ENCODE data around the gene STXBP5L. TPM values are rescaled to one million over a fixed set of nuclear protein-coding genes. Genes with fewer than 3 reads are reported as not detected.
"Not testable (repeated sequence)": the region's sequence is repeated elsewhere in the genome, so short reads cannot be mapped to it uniquely, and the experiment has no call there.

Gene STXBP5L
- total and polyA plus RNA-seq, 4 donors, result not detected

- no peaks in the 10 kb centered on the region for H3K4me1 ChIP-seq (ENCODE audit: control insufficient read depth in 4 of 4, insufficient read depth in 4 of 4, low read length in 3 of 4)
- no peaks in the 10 kb centered on the region for H3K9me3 ChIP-seq (ENCODE audit: control insufficient read depth in 4 of 4, low read length in 3 of 4)
- no peaks in the 10 kb centered on the region for H3K36me3 ChIP-seq (ENCODE audit: control insufficient read depth in 4 of 4, insufficient read depth in 3 of 4, low read depth in 1 of 4, low read length in 3 of 4)
- TF ChIP-seq MAX (IDR thresholded peaks at IDR 0.05) (no peak), TAF1 (conservative IDR thresholded peaks at IDR 0.05) (no peak), RXRA (IDR thresholded peaks at IDR 0.05) (no peak), HNF4G (IDR thresholded peaks at IDR 0.05) (no peak), ZBTB33 (IDR thresholded peaks at IDR 0.05) (no peak), FOXA2 (IDR thresholded peaks at IDR 0.05) (no peak), RAD21 (IDR thresholded peaks at IDR 0.05) (no peak), REST (IDR thresholded peaks at IDR 0.05) (no peak), CTCF (IDR thresholded peaks at IDR 0.05; ENCODE audit: low read depth, low read length, missing input control) (no peak), YY1 (IDR thresholded peaks at IDR 0.05) (no peak), HNF4A (conservative IDR thresholded peaks at IDR 0.05) (no peak), EGR1 (IDR thresholded peaks at IDR 0.05; ENCODE audit: low read depth in 2 of 2) (no peak), JUND (IDR thresholded peaks at IDR 0.05) (no peak)
- no peak overlapping the region for H3K27ac ChIP-seq (ENCODE audit: low read depth in 1 of 2, low read length in 2 of 2)
- WGBS, result 78% methylated on average over 3 of the region's 3 CpGs
- no peak for DNase-seq (ENCODE audit: low spot score)
- no peak overlapping the region for H3K4me3 ChIP-seq (ENCODE audit: low read depth in 1 of 3, low read length in 3 of 3)
- no peak overlapping the region for H3K9ac ChIP-seq (ENCODE audit: low read depth in 1 of 2, low read length in 2 of 2)
- no peaks in the 10 kb centered on the region for H3K27me3 ChIP-seq (ENCODE audit: control insufficient read depth in 4 of 4, insufficient read depth in 4 of 4, low read length in 3 of 4)
Observed at GRCh38 chr3:121075191-121075590, 167.2 kb downstream of the STXBP5L start.

- not testable (repeated sequence) for H3K4me1 ChIP-seq (ENCODE audit: control insufficient read depth in 4 of 4, insufficient read depth in 4 of 4, low read length in 3 of 4); H3K9me3 ChIP-seq (ENCODE audit: control insufficient read depth in 4 of 4, low read length in 3 of 4)
- 85% methylated on average over 22 of the region's 22 CpGs for WGBS
Observed at GRCh38 chr3:121078378-121079101, 170.5 kb downstream of the STXBP5L start.

More at GRCh38 chr3:121078378-121079101, 170.5 kb downstream of the STXBP5L start:
- H3K9ac ChIP-seq (ENCODE audit: low read depth in 1 of 2, low read length in 2 of 2); DNase-seq (ENCODE audit: low spot score); H3K27ac ChIP-seq (ENCODE audit: low read depth in 1 of 2, low read length in 2 of 2); H3K4me3 ChIP-seq (ENCODE audit: low read depth in 1 of 3, low read length in 3 of 3); H3K36me3 ChIP-seq (ENCODE audit: control insufficient read depth in 4 of 4, insufficient read depth in 3 of 4, low read depth in 1 of 4, low read length in 3 of 4); H3K27me3 ChIP-seq (ENCODE audit: control insufficient read depth in 4 of 4, insufficient read depth in 4 of 4, low read length in 3 of 4): not testable (repeated sequence)

Data from liver (tissue), 9 donors.